ENCODE data around the gene CACNA1B.
"Not testable (repeated sequence)": the region's sequence is repeated elsewhere in the genome, so short reads cannot be mapped to it uniquely, and the experiment has no call there.

CACNA1B gene

GRCh38 chr9:137878146-137878941 lies 762 bp downstream of the CACNA1B start:
- Mint-ChIP-seq H3K4me1 (no peaks in the 10 kb centered on the region), H3K36me3 (no peaks in the 10 kb centered on the region), H3K27ac (no peak overlapping the region), H3K4me3 (no peak overlapping the region), H3K27me3 (peaks cover 46% of the 10 kb centered on the region), H3K9me3 (peaks cover 5% of the 10 kb centered on the region)
- peak; percentile 32 for ATAC-seq

GRCh38 chr9:137879052-137879451 lies 1.5 kb downstream of the CACNA1B start:
- Mint-ChIP-seq H3K27me3 (peaks cover 46% of the 10 kb centered on the region), H3K27ac (no peak overlapping the region), H3K4me1 (no peaks in the 10 kb centered on the region), H3K9me3 (peaks cover 5% of the 10 kb centered on the region), H3K4me3 (no peak overlapping the region), H3K36me3 (no peaks in the 10 kb centered on the region)
- ATAC-seq = no peak

- Mint-ChIP-seq H3K4me1 (no peaks in the 10 kb centered on the region), H3K27me3 (peaks cover 46% of the 10 kb centered on the region), H3K4me3 (no peak overlapping the region), H3K9me3 (peaks cover 5% of the 10 kb centered on the region), H3K27ac (no peak overlapping the region), H3K36me3 (no peaks in the 10 kb centered on the region)
- no peak for ATAC-seq
Measured at GRCh38 chr9:137879566-137880150, 2.1 kb downstream of the CACNA1B start.

GRCh38 chr9:137880160-137880975 lies 2.8 kb downstream of the CACNA1B start:
- no peak for ATAC-seq
- Mint-ChIP-seq H3K27ac (no peak overlapping the region), H3K9me3 (peaks cover under 1% of the 10 kb centered on the region), H3K4me3 (no peak overlapping the region), H3K36me3 (no peaks in the 10 kb centered on the region), H3K4me1 (no peaks in the 10 kb centered on the region), H3K27me3 (peaks cover 46% of the 10 kb centered on the region)

GRCh38 chr9:137880976-137881530 lies 3.5 kb downstream of the CACNA1B start:
- ATAC-seq = no peak
- H3K9me3 Mint-ChIP-seq = no peaks in the 10 kb centered on the region
- peaks cover 42% of the 10 kb centered on the region for H3K27me3 Mint-ChIP-seq
- H3K4me3 Mint-ChIP-seq = no peak overlapping the region
- H3K27ac Mint-ChIP-seq = no peak overlapping the region
- no peaks in the 10 kb centered on the region for H3K36me3 Mint-ChIP-seq
- no peaks in the 10 kb centered on the region for H3K4me1 Mint-ChIP-seq

- H3K9me3 Mint-ChIP-seq = no peaks in the 10 kb centered on the region
- no peak overlapping the region for H3K27ac Mint-ChIP-seq
- no peaks in the 10 kb centered on the region for H3K36me3 Mint-ChIP-seq
- H3K27me3 Mint-ChIP-seq = peaks cover 40% of the 10 kb centered on the region
- no peak overlapping the region for H3K4me3 Mint-ChIP-seq
- no peak for ATAC-seq
- H3K4me1 Mint-ChIP-seq = no peaks in the 10 kb centered on the region
Measured at GRCh38 chr9:137881591-137882505, 4.3 kb downstream of the CACNA1B start.

- Mint-ChIP-seq H3K4me3 (no peak overlapping the region), H3K27ac (no peak overlapping the region), H3K36me3 (no peaks in the 10 kb centered on the region), H3K27me3 (peaks cover 41% of the 10 kb centered on the region), H3K4me1 (no peaks in the 10 kb centered on the region), H3K9me3 (no peaks in the 10 kb centered on the region)
- ATAC-seq = no peak
Measured at GRCh38 chr9:137882506-137882821, 4.9 kb downstream of the CACNA1B start.

GRCh38 chr9:137883977-137884376 lies 6.4 kb downstream of the CACNA1B start:
- H3K4me3 Mint-ChIP-seq, H3K4me1 Mint-ChIP-seq, H3K36me3 Mint-ChIP-seq, H3K9me3 Mint-ChIP-seq, ATAC-seq, H3K27ac Mint-ChIP-seq: not testable (repeated sequence)
- H3K27me3 Mint-ChIP-seq = peaks cover 41% of the 10 kb centered on the region

GRCh38 chr9:137884547-137884946 lies 7.0 kb downstream of the CACNA1B start:
- not testable (repeated sequence) for H3K4me1 Mint-ChIP-seq, H3K36me3 Mint-ChIP-seq, H3K27ac Mint-ChIP-seq, H3K9me3 Mint-ChIP-seq, ATAC-seq, H3K4me3 Mint-ChIP-seq
- peaks cover 35% of the 10 kb centered on the region for H3K27me3 Mint-ChIP-seq

- H3K27me3 Mint-ChIP-seq = peaks cover 29% of the 10 kb centered on the region
Measured at GRCh38 chr9:137885121-137885520, 7.5 kb downstream of the CACNA1B start.

GRCh38 chr9:137888621-137889020 lies 11.0 kb downstream of the CACNA1B start:
- not testable (repeated sequence) for H3K4me1 Mint-ChIP-seq, H3K4me3 Mint-ChIP-seq, H3K27me3 Mint-ChIP-seq, H3K36me3 Mint-ChIP-seq, H3K27ac Mint-ChIP-seq, H3K9me3 Mint-ChIP-seq, ATAC-seq

More at GRCh38 chr9:137885121-137885520, 7.5 kb downstream of the CACNA1B start:
- not testable (repeated sequence) for H3K4me3 Mint-ChIP-seq, H3K27ac Mint-ChIP-seq, H3K9me3 Mint-ChIP-seq, H3K36me3 Mint-ChIP-seq, ATAC-seq, H3K4me1 Mint-ChIP-seq

GRCh38 chr9:137889966-137890365 lies 12.4 kb downstream of the CACNA1B start:
- H3K4me3 Mint-ChIP-seq, H3K9me3 Mint-ChIP-seq, H3K27ac Mint-ChIP-seq, H3K27me3 Mint-ChIP-seq, H3K4me1 Mint-ChIP-seq, ATAC-seq, H3K36me3 Mint-ChIP-seq: not testable (repeated sequence)

GRCh38 chr9:137890768-137891587 lies 13.4 kb downstream of the CACNA1B start:
- H3K9me3 Mint-ChIP-seq, H3K4me3 Mint-ChIP-seq, H3K27ac Mint-ChIP-seq, H3K36me3 Mint-ChIP-seq, ATAC-seq, H3K27me3 Mint-ChIP-seq, H3K4me1 Mint-ChIP-seq: not testable (repeated sequence)

Data from stimulated activated memory B cell treated with anti-CD40 and anti-IgM and Interleukin-4, amounts not matched to agents 10 μg/mL and 1 μg/mL and 100 μg/mL, for 72 hours (primary cell).